Activated CD8-positive, alpha-beta T cell treated with anti-CD3 and anti-CD28 coated beads for 36 hours (primary cell): Measurements from ENCODE around the gene LMNB1. TPM values are rescaled to one million over a fixed set of nuclear protein-coding genes. Genes with fewer than 3 reads are reported as not detected.

Source experiments
- ATAC-seq: fragments of 200-7000 bp; cut with Tn5 transposase; one replicate; pipeline ENCODE4 v1.10.0; 2021; ENCODE audit warnings: mild to moderate bottlenecking, moderate library complexity
- CTCF ChIA-PET: fragments of 350-600 bp; sonication (Branson Sonifier 250); formaldehyde crosslinking; loops from one replicate; lab custom pipeline; 2021; ENCODE audit warnings: antibody characterized with exemption; lab: Charles Lee
- POLR2A ChIA-PET: fragments of 350-600 bp; sonication (Branson Sonifier 250); formaldehyde crosslinking; loops from one replicate; lab custom pipeline; 2021; ENCODE audit warnings: antibody characterized with exemption; lab: Charles Lee
- DNase-seq: peaks from one replicate; pipeline ENCODE4 v3.0.0-alpha.2; 2020
- H3K27ac Mint-ChIP-seq: one replicate; pipeline ENCODE4 v1.8.0; 2021; ENCODE audit warnings: mild to moderate bottlenecking, mixed read lengths
- H3K27me3 Mint-ChIP-seq: one replicate; pipeline ENCODE4 v1.8.0; 2021; ENCODE audit warnings: mixed read lengths
- H3K36me3 Mint-ChIP-seq: one replicate; pipeline ENCODE4 v1.8.0; 2021; ENCODE audit warnings: low read depth, mixed read lengths
- H3K4me1 Mint-ChIP-seq: one replicate; pipeline ENCODE4 v1.8.0; 2021; ENCODE audit warnings: low read depth, mixed read lengths
- H3K4me3 Mint-ChIP-seq: one replicate; pipeline ENCODE4 v1.8.0; 2021; ENCODE audit warnings: mild to moderate bottlenecking, moderate library complexity, mixed read lengths
- H3K9me3 Mint-ChIP-seq: one replicate; pipeline ENCODE4 v1.8.0; 2021; ENCODE audit warnings: mixed read lengths
- intact Hi-C: fragments of 100-400 bp; cut with micrococcal nuclease; formaldehyde crosslinking; loops from one replicate; pipeline ENCODE4 v1.10.0; 2022
- total RNA-seq, 2 experiments: library from RNA; stranded (reverse); gene quantifications; one replicate each; pipeline ENCODE4 v1.2.3, GENCODE V29; 2021
- TF ChIP-seq, protein P1 (sequence below): fragments of 200-600 bp; IDR thresholded peaks from one replicate; pipeline ENCODE4 v1.8.0; 2022; ENCODE audit warnings: antibody characterized with exemption, mild to moderate bottlenecking

The LMNB1 gene
- total RNA-seq, 2 experiments from 2014 or later = 198 TPM

- ChIA-PET CTCF (interaction anchor here (1.3 kb wide), 1 partner anchor 191 kb away, joined by 3 read pairs; no protein-coding TSS in a partner anchor), POLR2A (no interaction called here)
- Mint-ChIP-seq H3K4me3 (no peak overlapping the region), H3K27ac (no peak overlapping the region), H3K4me1 (peaks cover 10% of the 10 kb centered on the region), H3K36me3 (peaks cover 2% of the 10 kb centered on the region), H3K9me3 (no peaks in the 10 kb centered on the region), H3K27me3 (no peaks in the 10 kb centered on the region)
- no peak for DNase-seq
- TF ChIP-seq, protein P1, sequence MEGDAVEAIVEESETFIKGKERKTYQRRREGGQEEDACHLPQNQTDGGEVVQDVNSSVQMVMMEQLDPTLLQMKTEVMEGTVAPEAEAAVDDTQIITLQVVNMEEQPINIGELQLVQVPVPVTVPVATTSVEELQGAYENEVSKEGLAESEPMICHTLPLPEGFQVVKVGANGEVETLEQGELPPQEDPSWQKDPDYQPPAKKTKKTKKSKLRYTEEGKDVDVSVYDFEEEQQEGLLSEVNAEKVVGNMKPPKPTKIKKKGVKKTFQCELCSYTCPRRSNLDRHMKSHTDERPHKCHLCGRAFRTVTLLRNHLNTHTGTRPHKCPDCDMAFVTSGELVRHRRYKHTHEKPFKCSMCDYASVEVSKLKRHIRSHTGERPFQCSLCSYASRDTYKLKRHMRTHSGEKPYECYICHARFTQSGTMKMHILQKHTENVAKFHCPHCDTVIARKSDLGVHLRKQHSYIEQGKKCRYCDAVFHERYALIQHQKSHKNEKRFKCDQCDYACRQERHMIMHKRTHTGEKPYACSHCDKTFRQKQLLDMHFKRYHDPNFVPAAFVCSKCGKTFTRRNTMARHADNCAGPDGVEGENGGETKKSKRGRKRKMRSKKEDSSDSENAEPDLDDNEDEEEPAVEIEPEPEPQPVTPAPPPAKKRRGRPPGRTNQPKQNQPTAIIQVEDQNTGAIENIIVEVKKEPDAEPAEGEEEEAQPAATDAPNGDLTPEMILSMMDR = no peak
- intact Hi-C loops = no loop called here
- ATAC-seq = no peak
Measured at GRCh38 chr5:126866851-126867636, 90.1 kb downstream of the LMNB1 start.

DNA sequence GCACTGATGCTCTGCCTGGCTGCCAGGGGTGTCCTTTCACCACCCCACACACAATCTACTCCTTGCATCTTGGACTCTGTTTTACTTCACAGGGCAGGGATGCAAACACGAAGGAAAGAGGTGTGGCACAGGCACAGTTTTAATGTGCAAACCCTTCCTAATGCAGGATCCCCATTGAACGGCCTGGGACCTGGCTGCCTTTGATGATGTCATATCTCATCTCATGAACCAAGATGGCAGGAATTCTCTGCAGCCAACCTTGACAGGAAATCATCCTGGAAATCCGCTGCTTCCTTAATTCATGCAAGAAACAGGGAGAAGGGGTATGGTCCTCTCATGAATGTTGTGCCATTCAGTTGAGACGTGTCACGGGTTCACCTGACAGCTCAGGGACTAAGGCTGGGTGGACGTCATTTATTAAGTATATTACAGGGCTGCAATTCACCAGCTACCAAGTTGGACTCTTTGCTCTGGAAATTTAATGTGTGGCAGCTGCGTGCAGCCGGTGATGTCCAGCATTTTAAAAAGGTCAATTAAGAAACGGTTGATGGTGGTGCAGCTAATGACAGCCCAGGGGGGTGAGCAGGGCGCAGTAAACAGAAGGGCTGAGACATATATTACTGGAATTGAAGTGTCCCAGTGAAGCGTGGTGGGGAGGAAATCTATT lies 91.5 kb downstream of the LMNB1 start:
- Mint-ChIP-seq H3K27ac (no peak overlapping the region), H3K36me3 (peaks cover 2% of the 10 kb centered on the region), H3K27me3 (no peaks in the 10 kb centered on the region), H3K4me1 (peaks cover 10% of the 10 kb centered on the region), H3K4me3 (peak overlapping the region; percentile 48), H3K9me3 (no peaks in the 10 kb centered on the region)
- ATAC-seq (no peak), DNase-seq (no peak)
- CTCF ChIA-PET = no interaction called here
- intact Hi-C loops = no loop called here
- POLR2A ChIA-PET = no interaction called here
- TF ChIP-seq, protein P1 = no peak

DNA sequence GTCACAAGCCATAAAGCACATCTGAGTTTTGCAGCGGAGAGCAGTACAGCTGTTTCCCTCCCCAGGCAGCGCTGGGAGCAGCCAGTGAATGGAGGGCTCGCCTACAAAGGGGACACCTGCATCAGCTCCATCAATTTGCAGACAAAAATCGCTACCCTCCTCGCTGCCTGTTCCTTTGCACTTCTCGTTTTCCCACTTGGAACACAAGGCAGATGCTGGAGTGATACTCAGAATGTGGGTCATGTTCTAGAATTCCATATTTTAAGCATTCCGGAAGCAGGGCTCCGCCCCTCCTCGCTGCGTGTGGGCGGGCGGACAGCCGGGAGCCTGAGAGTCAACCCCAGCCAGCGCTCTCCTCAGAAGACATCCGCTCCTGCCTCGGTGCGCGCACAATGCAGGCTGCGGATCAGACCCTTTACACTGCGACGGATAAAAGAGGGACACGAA lies 92.1 kb downstream of the LMNB1 start:
- ChIA-PET POLR2A (no interaction called here), CTCF (no interaction called here)
- ATAC-seq (peak; percentile 85), DNase-seq (peak; percentile 43)
- TF ChIP-seq, protein P1 = no peak
- no peak overlapping the region for H3K27ac Mint-ChIP-seq
- peaks cover 2% of the 10 kb centered on the region for H3K36me3 Mint-ChIP-seq
- no peaks in the 10 kb centered on the region for H3K9me3 Mint-ChIP-seq
- no peaks in the 10 kb centered on the region for H3K27me3 Mint-ChIP-seq
- H3K4me3 Mint-ChIP-seq = peak overlapping the region; percentile 48
- intact Hi-C loops = no loop called here
- H3K4me1 Mint-ChIP-seq = peaks cover 10% of the 10 kb centered on the region

DNA sequence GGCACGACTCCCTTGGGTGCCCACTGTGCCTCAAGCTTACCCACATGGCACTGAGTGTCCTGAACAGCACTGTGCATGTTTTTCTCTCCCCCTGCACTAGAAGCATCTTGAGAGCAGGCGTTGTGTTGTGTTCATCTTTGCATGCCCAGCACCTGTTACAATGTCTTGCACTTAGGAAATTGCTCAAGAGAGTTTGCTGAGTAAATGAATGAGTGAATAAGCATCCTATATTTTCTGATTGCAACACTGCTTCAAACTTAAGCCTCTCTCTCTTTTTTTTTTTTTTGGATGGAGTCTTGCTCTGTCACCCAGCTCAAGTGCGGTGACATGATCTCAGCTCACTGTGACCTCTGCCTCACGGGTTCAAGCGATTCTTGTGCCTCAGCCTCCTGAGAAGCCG lies 94.5 kb downstream of the LMNB1 start:
- no peak for DNase-seq
- Mint-ChIP-seq H3K36me3 (no peaks in the 10 kb centered on the region), H3K4me3 (no peak overlapping the region), H3K27ac (no peak overlapping the region), H3K27me3 (no peaks in the 10 kb centered on the region), H3K9me3 (no peaks in the 10 kb centered on the region), H3K4me1 (peaks cover 10% of the 10 kb centered on the region)
- ChIA-PET CTCF (no interaction called here), POLR2A (no interaction called here)
- ATAC-seq = no peak
- intact Hi-C loops = no loop called here
- TF ChIP-seq, protein P1 = no peak
